Natural killer cell (primary cell): ENCODE data around the gene PHKG2. TPM values are rescaled to one million over a fixed set of nuclear protein-coding genes. Genes with fewer than 3 reads are reported as not detected.

ENCODE experiments used
- ATAC-seq, 3 donors: fragments of 150-1000 bp in 2 of 3; fragments of 200-7000 bp in 1 of 3; cut with Tn5 transposase; 1 replicate in 1 of 3; 2 replicates in 2 of 3; pipeline ENCODE4 v1.10.0; 2021; ENCODE audit warnings: mild to moderate bottlenecking in 2 of 3, moderate library complexity in 2 of 3
- DNase-seq, 2 donors: peaks; one replicate each; pipeline versions ENCODE4 v3.0.0 to v3.0.0-alpha.2; 2013 to 2021; ENCODE audit warnings: mixed read lengths in 1 of 2
- H3K27ac ChIP-seq: one replicate; pipeline ENCODE4 v1.5.1; 2013; ENCODE audit warnings: mild to moderate bottlenecking, low read length
- H3K27me3 ChIP-seq: one replicate; pipeline ENCODE4 v1.6.1; 2013; ENCODE audit warnings: low read length; ENCODE audit not compliant: control insufficient read depth, insufficient read depth
- H3K36me3 ChIP-seq: one replicate; pipeline ENCODE4 v1.6.1; 2013; ENCODE audit warnings: low read length; ENCODE audit not compliant: control insufficient read depth, insufficient read depth
- H3K4me1 ChIP-seq: one replicate; pipeline ENCODE4 v1.6.1; 2013; ENCODE audit warnings: low read length; ENCODE audit not compliant: control insufficient read depth, insufficient read depth
- H3K4me3 ChIP-seq: one replicate; pipeline ENCODE4 v1.5.1; 2013; ENCODE audit warnings: low read length
- H3K9me3 ChIP-seq: one replicate; pipeline ENCODE4 v1.6.1; 2013; ENCODE audit warnings: low read length; ENCODE audit not compliant: control insufficient read depth, insufficient read depth
- H3K27ac Mint-ChIP-seq, 2 donors: one replicate each; pipeline ENCODE4 v1.8.0; 2022; ENCODE audit warnings: mild to moderate bottlenecking in 2 of 2, mixed read lengths in 2 of 2, moderate library complexity in 1 of 2
- H3K27me3 Mint-ChIP-seq, 2 donors: one replicate each; pipeline ENCODE4 v1.8.0; 2022; ENCODE audit warnings: low read depth in 2 of 2, mixed read lengths in 2 of 2
- H3K36me3 Mint-ChIP-seq: one replicate; pipeline ENCODE4 v1.8.0; 2022; ENCODE audit warnings: mixed read lengths
- H3K4me1 Mint-ChIP-seq, 2 donors: one replicate each; pipeline ENCODE4 v1.8.0; 2022; ENCODE audit warnings: mixed read lengths in 2 of 2
- H3K4me3 Mint-ChIP-seq: one replicate; pipeline ENCODE4 v1.8.0; 2022; ENCODE audit warnings: mild to moderate bottlenecking, moderate library complexity, mixed read lengths
- H3K9me3 Mint-ChIP-seq, 2 donors: one replicate each; pipeline ENCODE4 v1.8.0; 2022; ENCODE audit warnings: mixed read lengths in 2 of 2
- CTCF ChIP-seq: fragments of 200-600 bp; IDR thresholded peaks from one replicate; pipeline ENCODE4 v1.8.0; 2022; ENCODE audit warnings: antibody characterized with exemption
- WGBS: methylation state at CpG from one replicate; pipeline ENCODE4 v1.1.7; 2013; ENCODE audit warnings: missing lambda C conversion rate; ENCODE audit not compliant: insufficient coverage; 5-methylcytosine and 5-hydroxymethylcytosine counted together
- intact Hi-C: fragments of 100-400 bp; cut with micrococcal nuclease; formaldehyde crosslinking; loops from one replicate; pipeline ENCODE4 v1.14.2; 2022
- total RNA-seq, 4 donors: library from RNA; stranded (reverse); fragments of 120-200 nt in 1 of 4; gene quantifications; one replicate each; pipeline versions ENCODE4 v1.2.3 to v1.2.4, GENCODE V29; 2013 to 2022

Gene PHKG2
- total RNA-seq, 3 donors from 2014 or later (not counting 1 experiment from before 2014, with no cell fraction given) = 50.5 to 86.1 (median 64.8) TPM

GRCh38 chr16:30783280-30784109 lies 35.3 kb downstream of the PHKG2 start:
- Histone ChIP-seq H3K27me3 (peaks cover 11% of the 10 kb centered on the region), H3K27ac (no peak overlapping the region), H3K36me3 (no peaks in the 10 kb centered on the region), H3K9me3 (no peaks in the 10 kb centered on the region), H3K4me3 (no peak overlapping the region), H3K4me1 (peaks cover 22% of the 10 kb centered on the region)
- TF ChIP-seq CTCF = no peak
- no peak for DNase-seq
- Mint-ChIP-seq H3K4me3 (no peak overlapping the region), H3K4me1 (peaks cover 5 to 18% of the 10 kb centered on the region in 2 donors), H3K27me3 (peaks cover 8 to 13% of the 10 kb centered on the region in 2 donors), H3K9me3 (no peaks in the 10 kb centered on the region), H3K36me3 (no peaks in the 10 kb centered on the region), H3K27ac (no peak overlapping the region)
- ATAC-seq = no peak
- intact Hi-C loops = no loop called here
- 98% methylated on average over 57 of the region's 57 CpGs for WGBS

GRCh38 chr16:30784215-30784614 lies 36.0 kb downstream of the PHKG2 start:
- ATAC-seq = no peak
- Histone ChIP-seq H3K9me3 (no peaks in the 10 kb centered on the region), H3K36me3 (no peaks in the 10 kb centered on the region), H3K4me1 (peaks cover 22% of the 10 kb centered on the region), H3K4me3 (no peak overlapping the region), H3K27me3 (peaks cover 11% of the 10 kb centered on the region), H3K27ac (no peak overlapping the region)
- Mint-ChIP-seq H3K27me3 (peaks cover 8 to 13% of the 10 kb centered on the region in 2 donors), H3K9me3 (no peaks in the 10 kb centered on the region), H3K27ac (no peak overlapping the region), H3K4me3 (no peak overlapping the region), H3K4me1 (peaks cover 5 to 18% of the 10 kb centered on the region in 2 donors), H3K36me3 (no peaks in the 10 kb centered on the region)
- WGBS = 92% methylated on average over 18 of the region's 18 CpGs
- TF ChIP-seq CTCF = no peak
- no peak for DNase-seq
- intact Hi-C loops = no loop called here

- TF ChIP-seq CTCF = no peak
- Mint-ChIP-seq H3K4me3 (peak overlapping the region; percentile 69), H3K27ac (peak overlapping the region in 1 of 2 donors; percentile 16), H3K4me1 (peaks cover 5 to 18% of the 10 kb centered on the region in 2 donors), H3K36me3 (no peaks in the 10 kb centered on the region), H3K9me3 (no peaks in the 10 kb centered on the region), H3K27me3 (peaks cover 8 to 13% of the 10 kb centered on the region in 2 donors)
- 82% methylated on average over 5 of the region's 7 CpGs for WGBS
- peaks cover 11% of the 10 kb centered on the region for H3K27me3 ChIP-seq
- H3K27ac ChIP-seq = no peak overlapping the region
- no peaks in the 10 kb centered on the region for H3K36me3 ChIP-seq
- intact Hi-C loops = no loop called here
- no peak for DNase-seq
- H3K4me1 ChIP-seq = peaks cover 22% of the 10 kb centered on the region
- no peak for ATAC-seq
- H3K9me3 ChIP-seq = no peaks in the 10 kb centered on the region
- H3K4me3 ChIP-seq = no peak overlapping the region
These were observed 37.2 kb downstream of the PHKG2 start for GRCh38 chr16:30785126-30786106.
